Activated naive CD4-positive, alpha-beta T cell treated with anti-CD3 and anti-CD28 coated beads, Interleukin-2, amount 50 U/mL, for 72 hours (primary cell): Measurements from ENCODE around the gene CAPN15. TPM values are rescaled to one million over a fixed set of nuclear protein-coding genes. Genes with fewer than 3 reads are reported as not detected.

ENCODE experiments used
- ATAC-seq, 2 donors: fragments of 150-1000 bp; cut with Tn5 transposase; 2 replicates each; pipeline ENCODE4 v1.10.0; 2021; ENCODE audit warnings: mild to moderate bottlenecking in 2 of 2, moderate library complexity in 2 of 2
- DNase-seq, 2 donors: peaks; one replicate each; pipeline ENCODE4 v3.0.0; 2021 to 2022; ENCODE audit warnings: low spot score in 2 of 2
- H3K27ac Mint-ChIP-seq, 2 donors: one replicate each; pipeline ENCODE4 v1.8.0; 2022; ENCODE audit warnings: mild to moderate bottlenecking in 2 of 2, mixed read lengths in 2 of 2
- H3K36me3 Mint-ChIP-seq, 2 donors: one replicate each; pipeline ENCODE4 v1.8.0; 2022; ENCODE audit warnings: mixed read lengths in 2 of 2
- H3K9me3 Mint-ChIP-seq, 2 donors: one replicate each; pipeline ENCODE4 v1.8.0; 2022; ENCODE audit warnings: mixed read lengths in 2 of 2
- total RNA-seq, 2 donors: library from RNA; stranded (reverse); gene quantifications; one replicate each; pipeline ENCODE4 v1.2.3, GENCODE V29; 2022

The CAPN15 gene
- total RNA-seq, 2 donors from 2014 or later = 55.5 to 76.5 TPM

DNA sequence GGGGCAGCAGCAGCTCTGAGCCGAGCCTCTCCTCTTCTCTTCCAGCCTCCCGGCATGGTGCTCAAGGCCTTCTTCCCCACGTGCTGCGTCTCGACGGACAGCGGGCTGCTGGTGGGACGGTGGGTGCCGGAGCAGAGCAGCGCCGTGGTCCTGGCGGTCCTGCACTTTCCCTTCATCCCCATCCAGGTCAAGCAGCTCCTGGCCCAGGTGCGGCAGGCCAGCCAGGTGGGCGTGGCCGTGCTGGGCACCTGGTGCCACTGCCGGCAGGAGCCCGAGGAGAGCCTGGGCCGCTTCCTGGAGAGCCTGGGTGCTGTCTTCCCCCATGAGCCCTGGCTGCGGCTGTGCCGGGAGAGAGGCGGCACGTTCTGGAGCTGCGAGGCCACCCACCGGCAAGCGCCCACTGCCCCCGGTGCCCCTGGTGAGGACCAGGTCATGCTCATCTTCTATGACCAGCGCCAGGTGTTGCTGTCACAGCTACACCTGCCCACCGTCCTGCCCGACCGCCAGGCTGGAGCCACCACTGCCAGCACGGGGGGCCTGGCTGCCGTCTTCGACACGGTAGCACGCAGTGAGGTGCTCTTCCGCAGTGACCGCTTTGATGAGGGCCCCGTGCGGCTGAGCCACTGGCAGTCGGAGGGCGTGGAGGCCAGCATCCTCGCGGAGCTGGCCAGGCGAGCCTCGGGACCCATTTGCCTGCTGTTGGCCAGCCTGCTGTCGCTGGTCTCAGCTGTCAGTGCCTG is 46.7 kb downstream of the CAPN15 start:
- no peaks in the 10 kb centered on the region for H3K36me3 Mint-ChIP-seq
- H3K27ac Mint-ChIP-seq = no peak overlapping the region
- no peaks in the 10 kb centered on the region for H3K9me3 Mint-ChIP-seq
- ATAC-seq = no peak
- no peak for DNase-seq

- no peaks in the 10 kb centered on the region for H3K36me3 Mint-ChIP-seq
- no peak overlapping the region for H3K27ac Mint-ChIP-seq
- no peak for DNase-seq
- no peak for ATAC-seq
- H3K9me3 Mint-ChIP-seq = no peaks in the 10 kb centered on the region
Observed at GRCh38 chr16:575354-576196, 48.1 kb downstream of the CAPN15 start.

DNA sequence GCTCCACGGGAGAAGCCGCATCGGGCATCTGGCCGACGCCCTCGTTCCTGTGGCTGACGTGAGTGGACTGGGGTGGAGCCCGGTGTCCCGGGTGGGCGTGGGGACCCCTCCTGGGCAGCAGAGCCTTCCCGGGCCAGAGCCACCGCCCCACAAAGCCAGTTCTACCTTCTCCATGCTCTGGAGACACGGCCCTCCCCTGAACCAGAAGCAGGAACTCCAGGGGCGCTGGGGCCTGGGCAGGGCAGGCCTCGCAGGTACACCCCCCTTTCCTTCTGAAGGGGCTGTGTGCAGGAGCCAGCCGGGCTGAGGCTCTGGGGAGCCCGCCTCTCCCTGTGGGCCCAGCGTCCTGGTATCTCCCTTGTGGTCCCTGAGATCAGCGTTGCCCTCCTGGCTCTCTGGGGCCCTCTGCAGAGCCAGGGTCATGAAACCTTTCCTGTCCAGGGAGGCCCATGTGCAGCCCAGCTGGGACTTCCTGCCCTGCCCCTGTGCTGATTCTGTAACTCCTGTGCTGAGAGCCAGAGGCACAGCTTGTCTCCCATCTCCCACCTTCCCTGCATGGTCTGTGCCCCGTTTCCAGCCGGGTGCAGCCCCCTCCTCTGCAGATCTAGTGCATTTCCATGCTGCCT is 48.8 kb downstream of the CAPN15 start:
- Mint-ChIP-seq H3K27ac (no peak overlapping the region), H3K9me3 (no peaks in the 10 kb centered on the region), H3K36me3 (no peaks in the 10 kb centered on the region)
- ATAC-seq (no peak), DNase-seq (no peak)

- Mint-ChIP-seq H3K9me3 (no peaks in the 10 kb centered on the region), H3K36me3 (no peaks in the 10 kb centered on the region), H3K27ac (no peak overlapping the region)
- ATAC-seq = no peak
- DNase-seq = no peak
Observed at GRCh38 chr16:576823-577201, 49.3 kb downstream of the CAPN15 start.

- ATAC-seq = no peak
- no peak for DNase-seq
- Mint-ChIP-seq H3K9me3 (no peaks in the 10 kb centered on the region), H3K27ac (peak overlapping the region in 1 of 2 donors; percentile 50), H3K36me3 (no peaks in the 10 kb centered on the region)
Observed at GRCh38 chr16:577796-578195, 50.3 kb downstream of the CAPN15 start.

- H3K27ac Mint-ChIP-seq = no peak overlapping the region
- H3K9me3 Mint-ChIP-seq = no peaks in the 10 kb centered on the region
- H3K36me3 Mint-ChIP-seq = no peaks in the 10 kb centered on the region
- ATAC-seq = no peak
- DNase-seq = no peak
Observed at GRCh38 chr16:578232-578869, 50.8 kb downstream of the CAPN15 start.

DNA sequence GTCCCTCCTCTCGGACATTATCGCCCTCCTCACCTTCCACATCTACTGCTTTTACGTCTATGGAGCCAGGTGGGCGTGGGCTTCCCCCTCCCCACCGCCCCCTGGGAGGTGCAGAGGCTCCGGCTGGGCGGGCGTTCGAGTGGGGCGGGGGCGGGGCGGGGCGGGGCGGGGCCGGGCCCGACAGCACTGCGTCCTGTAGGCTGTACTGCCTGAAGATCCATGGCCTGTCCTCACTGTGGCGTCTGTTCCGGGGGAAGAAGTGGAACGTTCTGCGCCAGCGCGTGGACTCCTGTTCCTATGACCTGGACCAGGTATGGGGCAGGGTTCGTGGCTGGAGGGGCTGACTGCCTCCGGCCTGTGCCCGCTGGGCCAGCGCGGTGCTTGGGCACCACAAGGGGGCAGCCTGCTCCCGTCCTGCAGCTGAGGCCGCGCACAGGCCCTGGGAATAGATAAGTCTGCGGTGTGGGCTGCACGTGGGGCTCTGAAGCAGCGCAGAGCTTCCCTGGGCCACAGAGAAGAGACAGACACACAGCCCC is 51.4 kb downstream of the CAPN15 start:
- no peak overlapping the region for H3K27ac Mint-ChIP-seq
- H3K9me3 Mint-ChIP-seq = no peaks in the 10 kb centered on the region
- no peaks in the 10 kb centered on the region for H3K36me3 Mint-ChIP-seq
- peak; percentile 77 to 79 for DNase-seq
- ATAC-seq = peak; percentile 91 to 94

GRCh38 chr16:580141-580945 is 52.8 kb downstream of the CAPN15 start:
- no peaks in the 10 kb centered on the region for H3K9me3 Mint-ChIP-seq
- no peak for ATAC-seq
- no peak for DNase-seq
- no peak overlapping the region for H3K27ac Mint-ChIP-seq
- no peaks in the 10 kb centered on the region for H3K36me3 Mint-ChIP-seq

DNA sequence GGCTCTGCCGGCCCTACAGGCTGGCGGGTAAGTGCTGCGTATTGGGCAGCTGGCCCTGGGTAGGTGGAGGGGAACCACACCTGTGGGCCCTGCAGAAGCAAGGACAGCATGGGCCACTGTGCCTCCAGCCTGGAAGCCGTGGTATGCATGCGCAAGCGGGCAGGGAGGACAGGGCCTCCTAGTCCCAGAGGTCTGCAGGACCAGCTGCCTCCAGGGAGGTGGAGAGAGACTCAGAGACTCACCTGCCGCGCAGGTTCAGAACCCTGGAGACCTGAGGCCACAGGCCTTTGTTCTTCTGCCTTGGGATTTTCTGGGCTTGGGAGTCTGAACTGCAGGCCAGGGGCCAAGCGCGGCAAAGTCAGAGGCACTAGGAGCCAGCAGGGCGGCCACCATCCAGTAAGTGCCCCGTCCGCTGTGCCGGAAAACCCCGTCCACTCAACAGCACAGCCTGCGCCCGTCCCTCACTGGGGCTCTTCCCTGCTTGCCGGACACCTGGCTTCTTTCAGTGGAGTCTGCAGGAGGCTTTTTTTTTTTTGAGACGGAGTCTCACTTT is 53.5 kb downstream of the CAPN15 start:
- DNase-seq = no peak
- Mint-ChIP-seq H3K9me3 (no peaks in the 10 kb centered on the region), H3K36me3 (no peaks in the 10 kb centered on the region), H3K27ac (no peak overlapping the region)
- ATAC-seq = no peak

DNA sequence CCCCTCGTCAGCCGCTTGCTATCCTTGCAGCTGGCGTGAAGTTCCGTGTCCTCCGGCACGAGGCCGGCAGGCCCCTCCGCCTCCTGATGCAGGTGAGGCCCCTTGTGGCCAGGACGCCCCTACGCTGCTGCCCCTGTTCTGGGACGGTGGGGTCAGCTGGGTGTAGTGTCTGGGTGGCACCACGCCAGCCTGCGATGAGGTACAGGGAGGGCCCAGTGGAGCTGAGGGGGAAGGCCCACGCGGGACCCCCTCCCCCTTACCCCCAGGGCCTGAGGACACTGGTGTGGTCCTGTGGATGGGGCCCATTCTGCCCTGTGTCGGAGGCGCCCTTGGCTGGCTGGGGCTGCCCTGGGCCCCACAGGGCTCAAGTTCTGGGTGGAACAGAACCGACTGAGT is 54.7 kb downstream of the CAPN15 start:
- no peak overlapping the region for H3K27ac Mint-ChIP-seq

GRCh38 chr16:582614-583331 is 55.3 kb downstream of the CAPN15 start:
- DNase-seq (no peak), ATAC-seq (no peak)
- Mint-ChIP-seq H3K27ac (no peak overlapping the region), H3K9me3 (no peaks in the 10 kb centered on the region), H3K36me3 (peaks cover 0 to 4% of the 10 kb centered on the region in 2 donors)

More for the DNA sequence above, 54.7 kb downstream of the CAPN15 start:
- no peak for DNase-seq
- ATAC-seq = no peak
- Mint-ChIP-seq H3K9me3 (no peaks in the 10 kb centered on the region), H3K36me3 (peaks cover 0 to under 1% of the 10 kb centered on the region in 2 donors)

- Mint-ChIP-seq H3K36me3 (peaks cover 6 to 7% of the 10 kb centered on the region in 2 donors), H3K27ac (no peak overlapping the region), H3K9me3 (no peaks in the 10 kb centered on the region)
- DNase-seq (no peak), ATAC-seq (no peak)
Observed at GRCh38 chr16:583470-583814, 55.9 kb downstream of the CAPN15 start.

- no peaks in the 10 kb centered on the region for H3K9me3 Mint-ChIP-seq
- no peak for ATAC-seq
- H3K27ac Mint-ChIP-seq = no peak overlapping the region
- DNase-seq = no peak
- H3K36me3 Mint-ChIP-seq = peaks cover 9 to 10% of the 10 kb centered on the region in 2 donors
Observed at GRCh38 chr16:583815-584591, 56.5 kb downstream of the CAPN15 start.

DNA sequence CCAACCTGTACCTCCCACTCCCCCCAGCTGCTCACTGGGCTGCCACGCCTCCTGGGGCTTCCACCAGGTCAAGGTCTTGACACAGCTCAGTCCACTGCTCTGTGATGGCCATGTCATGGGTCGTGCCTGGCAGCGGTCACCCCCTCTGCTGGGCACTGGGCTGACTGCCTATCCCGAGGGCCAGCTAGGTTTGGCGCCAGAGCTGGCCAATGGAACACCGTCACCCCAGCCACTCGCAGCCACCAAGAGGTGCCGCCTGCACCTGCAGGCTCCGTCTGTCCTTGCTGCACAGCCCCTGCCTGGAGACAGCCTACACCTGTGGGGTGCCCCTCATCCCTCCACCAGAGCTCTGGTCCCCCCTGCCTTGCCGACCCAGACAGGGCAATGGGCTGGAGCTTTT is 57.8 kb downstream of the CAPN15 start:
- ATAC-seq = no peak
- H3K36me3 Mint-ChIP-seq = peaks cover 9 to 10% of the 10 kb centered on the region in 2 donors

More for the DNA sequence above, 57.8 kb downstream of the CAPN15 start:
- DNase-seq = no peak
- H3K9me3 Mint-ChIP-seq = no peaks in the 10 kb centered on the region
- H3K27ac Mint-ChIP-seq = peak overlapping the region in 1 of 2 donors; percentile 32
